ENCODE results near the gene DMD.

DMD gene

DNA sequence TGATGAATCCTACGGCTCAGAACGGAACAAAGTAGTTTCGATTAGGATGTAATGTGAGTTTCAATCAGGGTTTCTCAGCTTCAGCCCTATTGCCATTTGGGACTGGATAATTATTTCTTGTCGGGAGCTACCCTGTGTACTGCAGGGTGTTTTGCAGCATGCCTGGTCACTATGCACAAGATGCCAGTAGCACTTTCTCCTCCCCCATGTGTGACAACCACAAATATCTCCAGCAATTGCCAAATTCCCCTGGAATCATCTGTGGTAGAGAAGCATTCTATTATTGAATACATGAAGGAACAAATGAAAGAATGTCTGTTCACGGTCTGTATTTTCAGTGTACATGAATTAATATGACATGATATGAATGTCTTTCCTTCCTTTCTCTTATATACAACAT lies 1356.6 kb downstream of the DMD start:
- no peak for DNase-seq (ENCODE audit: low spot score)

GRCh38 chrX:31851761-31852160 lies 1359.6 kb downstream of the DMD start:
- no peak for DNase-seq (ENCODE audit: low spot score)

GRCh38 chrX:31847773-31848172 lies 1363.6 kb downstream of the DMD start:
- no peak for DNase-seq (ENCODE audit: low spot score)

- DNase-seq (ENCODE audit: low spot score): no peak
These were observed 1366.3 kb downstream of the DMD start for GRCh38 chrX:31845003-31845402.

DNA sequence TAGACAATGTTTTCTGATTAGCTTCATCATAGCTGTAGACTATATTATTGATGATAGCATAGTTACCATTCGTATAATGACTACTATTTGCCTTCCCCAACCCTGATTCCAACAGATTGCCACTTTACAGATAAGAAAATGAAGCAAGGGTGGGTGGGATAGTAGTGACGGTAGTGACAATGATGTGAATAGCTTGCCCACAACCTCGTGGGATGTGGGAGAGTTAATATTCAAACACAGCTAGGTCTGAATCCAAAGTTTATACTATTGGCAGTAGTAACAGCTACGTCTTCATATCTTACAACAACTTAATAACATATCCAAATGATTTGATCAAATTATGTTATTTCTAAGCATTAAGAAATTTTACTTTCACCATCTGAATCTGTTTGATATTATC lies 1372.7 kb downstream of the DMD start:
- DNase-seq (ENCODE audit: low spot score): no peak

GRCh38 chrX:31837445-31838049 lies 1373.8 kb downstream of the DMD start:
- DNase-seq (ENCODE audit: low spot score): no peak

DNA sequence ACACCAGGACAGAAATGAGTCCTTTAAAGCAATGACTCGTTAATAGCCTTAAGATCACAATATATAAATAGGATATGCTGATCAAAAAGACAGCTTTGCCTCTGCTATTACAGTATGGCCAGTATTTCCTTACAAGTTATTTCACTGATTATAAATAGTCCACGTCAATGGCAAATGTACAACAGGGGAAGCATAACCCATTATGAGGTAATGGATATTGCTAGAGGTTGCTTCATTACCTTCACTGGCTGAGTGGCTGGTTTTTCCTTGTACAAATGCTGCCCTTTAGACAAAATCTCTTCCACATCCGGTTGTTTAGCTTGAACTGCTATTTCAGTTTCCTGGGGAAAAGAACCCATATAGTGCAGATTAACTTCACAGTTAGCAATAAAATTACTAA lies 1374.9 kb downstream of the DMD start:
- DNase-seq (ENCODE audit: low spot score): no peak

GRCh38 chrX:31832263-31832662 lies 1379.1 kb downstream of the DMD start:
- DNase-seq (ENCODE audit: low spot score): no peak

- no peak for DNase-seq (ENCODE audit: low spot score)
These were observed 1390.7 kb downstream of the DMD start for GRCh38 chrX:31820430-31821210.

DNA sequence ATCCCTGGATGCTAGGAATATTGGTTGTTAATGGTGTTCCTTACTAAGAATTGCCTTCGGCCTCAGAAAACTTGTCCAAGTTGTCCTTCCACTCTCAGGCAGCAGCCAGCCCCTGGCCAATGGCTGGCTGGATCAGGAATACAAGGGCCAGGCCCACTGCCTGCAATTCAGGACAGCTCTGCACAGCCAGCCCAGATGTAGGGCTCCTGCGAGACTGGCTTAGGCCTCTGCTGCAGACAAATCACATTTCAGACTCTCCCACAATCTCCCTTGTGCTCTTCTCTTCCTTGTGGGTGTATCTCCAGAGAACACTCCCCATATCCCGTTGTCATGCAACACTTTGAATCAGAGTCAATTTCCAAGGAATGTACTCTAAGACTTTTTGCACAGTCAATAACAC lies 1391.9 kb downstream of the DMD start:
- no peak for DNase-seq (ENCODE audit: low spot score)

GRCh38 chrX:31811106-31811505 lies 1400.2 kb downstream of the DMD start:
- DNase-seq (ENCODE audit: low spot score): no peak

- no peak for DNase-seq (ENCODE audit: low spot score)
These were observed 1403.0 kb downstream of the DMD start for GRCh38 chrX:31808357-31808756.

DNA sequence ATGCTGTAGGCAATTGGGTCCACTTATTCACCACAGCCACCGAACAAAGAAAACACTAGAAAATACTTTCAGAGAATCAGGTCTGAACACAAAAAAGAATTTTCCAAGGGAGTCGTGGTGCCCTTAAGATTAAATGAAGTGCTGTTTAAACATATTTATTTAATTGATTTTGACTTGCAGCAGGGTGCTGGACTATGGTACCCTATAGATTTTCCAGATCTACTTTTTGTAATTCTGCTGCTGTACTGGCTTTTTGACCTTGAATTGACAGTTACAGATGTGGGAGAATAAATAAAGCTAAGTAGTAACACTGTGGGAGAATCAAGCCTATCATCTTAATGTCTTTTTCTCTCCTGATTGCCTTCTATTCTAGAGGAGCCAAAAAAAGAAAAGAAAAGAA lies 1404.2 kb downstream of the DMD start:
- DNase-seq (ENCODE audit: low spot score): no peak

DNA sequence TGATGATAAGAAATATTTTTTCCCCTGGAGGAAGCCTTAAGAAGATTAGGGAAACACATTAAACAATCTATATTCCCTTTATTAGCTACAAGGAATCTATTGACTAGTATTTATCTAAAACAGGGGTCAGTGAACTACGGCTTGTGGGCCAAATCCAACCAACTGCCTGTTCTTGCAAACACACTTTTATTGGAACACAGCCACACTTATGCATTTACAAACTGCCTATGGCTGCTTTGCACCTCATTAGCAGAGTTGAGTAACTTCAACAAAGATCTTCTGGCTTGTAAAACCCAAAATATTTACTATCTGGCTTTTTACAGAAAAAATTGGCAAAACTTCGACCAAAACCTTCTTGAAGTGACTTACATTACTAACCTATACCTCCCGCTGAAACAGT lies 1405.6 kb downstream of the DMD start:
- DNase-seq (ENCODE audit: low spot score): no peak

GRCh38 chrX:31800219-31800618 lies 1411.1 kb downstream of the DMD start:
- no peak for DNase-seq (ENCODE audit: low spot score)

DNA sequence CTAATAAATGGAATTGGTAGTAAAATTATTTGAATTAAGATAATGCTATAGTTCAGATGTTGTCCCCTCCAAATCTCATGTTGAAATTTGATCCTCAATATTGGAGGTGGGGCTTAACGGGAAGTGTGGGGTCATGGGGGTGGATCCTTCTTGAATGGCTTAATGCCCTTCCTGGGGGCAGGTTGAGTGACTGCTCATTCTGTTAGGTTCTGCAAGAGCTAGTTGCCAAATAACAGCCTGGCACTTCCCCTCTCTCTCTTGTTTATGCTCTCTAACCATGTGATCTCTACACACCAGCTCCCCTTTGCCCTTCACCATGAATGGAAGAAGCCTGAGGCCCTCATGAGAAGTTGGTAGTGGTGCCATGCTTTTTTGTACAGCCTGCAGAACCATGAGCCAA lies 1414.7 kb downstream of the DMD start:
- DNase-seq (ENCODE audit: low spot score): no peak

- no peak for DNase-seq (ENCODE audit: low spot score)
These were observed 1463.9 kb downstream of the DMD start for GRCh38 chrX:31747411-31747810.

DNA sequence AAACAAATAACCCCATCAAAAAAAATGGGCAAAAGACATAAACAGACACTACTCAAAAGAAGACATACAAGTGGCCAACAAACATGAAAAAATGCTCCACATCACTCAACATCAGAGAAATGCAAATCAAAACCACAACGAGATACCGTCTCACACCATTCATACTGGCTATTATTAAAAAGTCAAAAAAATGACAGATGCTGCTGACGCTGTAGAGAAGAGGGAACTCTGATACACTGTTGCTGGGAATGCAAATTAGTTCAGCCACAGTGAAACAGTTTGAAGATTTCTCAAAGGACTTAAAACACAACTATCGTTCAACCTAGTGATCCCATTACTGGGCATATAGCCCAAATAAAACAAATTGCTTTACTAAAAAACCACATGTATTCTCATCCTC lies 1468.3 kb downstream of the DMD start:
- no peak for DNase-seq (ENCODE audit: low spot score)

DNA sequence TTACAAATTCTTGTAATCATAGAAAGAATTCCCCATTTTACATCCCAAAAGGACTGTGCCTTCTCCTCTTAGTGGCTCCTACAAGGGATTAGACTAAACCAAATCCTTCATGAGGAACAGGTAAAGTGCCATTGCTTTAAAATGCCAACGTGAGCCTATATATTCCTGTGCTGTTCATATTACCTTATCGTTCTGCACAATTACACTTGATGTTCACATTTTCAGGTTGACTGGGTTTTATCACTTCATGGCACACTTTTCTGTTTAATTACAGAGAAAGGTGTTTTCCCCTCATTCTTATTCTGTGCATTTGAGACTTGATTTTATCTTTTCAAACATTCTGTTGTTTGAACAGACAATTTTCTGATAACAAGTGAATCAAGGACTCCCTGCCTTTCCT lies 1493.9 kb downstream of the DMD start:
- no peak for DNase-seq (ENCODE audit: low spot score)

GRCh38 chrX:31715675-31716074 lies 1495.7 kb downstream of the DMD start:
- no peak for DNase-seq (ENCODE audit: low spot score)

DNA sequence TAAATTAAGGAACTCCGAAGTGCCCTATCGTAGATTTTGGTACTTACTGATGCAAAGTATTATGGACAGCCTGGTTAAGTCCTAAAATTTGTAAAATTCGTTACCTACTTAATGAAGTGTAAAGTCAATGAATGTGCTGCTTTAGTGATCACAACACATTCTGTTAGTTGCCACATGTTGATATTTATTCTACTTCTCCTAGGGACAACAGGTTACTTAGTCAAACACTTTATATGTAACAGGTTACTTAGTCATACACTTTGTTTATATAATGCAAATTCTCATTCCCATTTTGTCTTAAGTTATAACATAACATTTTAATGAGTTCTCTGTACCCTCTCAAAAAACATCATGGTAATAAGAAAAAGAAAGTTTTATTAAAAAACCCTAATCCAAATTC lies 1496.6 kb downstream of the DMD start:
- DNase-seq (ENCODE audit: low spot score): no peak

- DNase-seq (ENCODE audit: low spot score): no peak
These were observed 1498.2 kb downstream of the DMD start for GRCh38 chrX:31713120-31713519.

DNA sequence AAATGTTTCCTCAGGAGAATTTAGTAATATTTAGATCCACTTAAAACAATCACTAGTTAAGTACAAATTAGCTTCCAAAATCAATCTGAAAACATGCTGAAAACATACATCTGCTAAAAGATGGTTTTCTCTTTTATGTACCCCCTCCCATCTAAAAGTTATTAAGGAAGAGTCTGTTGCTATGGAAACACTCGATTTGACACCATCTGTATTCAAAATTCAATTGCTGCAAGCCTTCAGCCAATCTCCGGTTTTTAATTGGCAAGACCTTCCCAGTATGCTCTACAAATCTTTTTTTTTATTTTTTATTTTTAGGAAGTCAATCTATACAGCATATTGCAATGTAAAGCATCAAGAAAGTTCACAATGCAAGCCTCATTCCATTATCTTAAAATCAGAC lies 1500.2 kb downstream of the DMD start:
- DNase-seq (ENCODE audit: low spot score): no peak

GRCh38 chrX:31708116-31708515 lies 1503.2 kb downstream of the DMD start:
- DNase-seq (ENCODE audit: low spot score): no peak

Measured in hematopoietic multipotent progenitor cell treated with erythropoietin and hydrocortisone succinate and interleukin-3 and kit ligand, for 15 days (in vitro differentiated cells).